GM13976 (cell line): ENCODE results near the gene DNAJB13.

Source experiments
- DNase-seq: peaks from one replicate; pipeline ENCODE4 v3.0.0; 2012; ENCODE audit warnings: low spot score
- in situ Hi-C: fragments of 300-500 bp; cut with MboI; formaldehyde crosslinking; loops from one replicate; pipeline ENCODE4 v1.12.0; 2022; ENCODE audit warnings: low sequenced_read_pairs, mixed read lengths, inconsistent platforms; ENCODE audit not compliant: unreplicated experiment
- TF ChIP-seq, protein P1 (sequence below): IDR thresholded peaks from 2 replicates; pipeline ENCODE4 v1.5.1; 2012; ENCODE audit warnings: borderline replicate concordance, mild to moderate bottlenecking; ENCODE audit not compliant: insufficient read depth; ENCODE audit errors: extremely low read depth, missing control alignments, control extremely low read depth

DNAJB13 gene

DNA sequence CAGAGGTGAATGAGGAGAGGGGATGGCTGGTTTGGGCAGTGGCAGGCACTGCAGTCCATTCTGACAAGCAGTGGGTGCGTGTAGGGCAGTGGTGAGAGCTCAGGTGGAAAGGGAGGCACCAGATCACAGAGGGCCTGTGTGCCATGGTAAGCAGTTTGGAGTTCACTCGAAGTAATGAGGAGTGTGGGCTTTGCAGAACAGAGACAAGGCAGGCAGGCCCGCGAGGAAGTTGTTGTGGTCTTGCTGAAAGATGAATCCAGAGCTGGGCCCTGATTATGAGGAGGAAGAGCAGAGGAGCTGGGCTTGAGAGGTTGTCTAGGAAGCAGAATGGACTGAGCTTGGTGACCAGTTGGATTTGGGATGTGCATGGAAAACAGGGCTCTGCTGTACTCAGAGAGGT lies 1.6 kb upstream of the DNAJB13 start:
- TF ChIP-seq, protein P1, sequence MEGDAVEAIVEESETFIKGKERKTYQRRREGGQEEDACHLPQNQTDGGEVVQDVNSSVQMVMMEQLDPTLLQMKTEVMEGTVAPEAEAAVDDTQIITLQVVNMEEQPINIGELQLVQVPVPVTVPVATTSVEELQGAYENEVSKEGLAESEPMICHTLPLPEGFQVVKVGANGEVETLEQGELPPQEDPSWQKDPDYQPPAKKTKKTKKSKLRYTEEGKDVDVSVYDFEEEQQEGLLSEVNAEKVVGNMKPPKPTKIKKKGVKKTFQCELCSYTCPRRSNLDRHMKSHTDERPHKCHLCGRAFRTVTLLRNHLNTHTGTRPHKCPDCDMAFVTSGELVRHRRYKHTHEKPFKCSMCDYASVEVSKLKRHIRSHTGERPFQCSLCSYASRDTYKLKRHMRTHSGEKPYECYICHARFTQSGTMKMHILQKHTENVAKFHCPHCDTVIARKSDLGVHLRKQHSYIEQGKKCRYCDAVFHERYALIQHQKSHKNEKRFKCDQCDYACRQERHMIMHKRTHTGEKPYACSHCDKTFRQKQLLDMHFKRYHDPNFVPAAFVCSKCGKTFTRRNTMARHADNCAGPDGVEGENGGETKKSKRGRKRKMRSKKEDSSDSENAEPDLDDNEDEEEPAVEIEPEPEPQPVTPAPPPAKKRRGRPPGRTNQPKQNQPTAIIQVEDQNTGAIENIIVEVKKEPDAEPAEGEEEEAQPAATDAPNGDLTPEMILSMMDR, result no peak
- no peak for DNase-seq
- in situ Hi-C loops, result no loop called here

DNA sequence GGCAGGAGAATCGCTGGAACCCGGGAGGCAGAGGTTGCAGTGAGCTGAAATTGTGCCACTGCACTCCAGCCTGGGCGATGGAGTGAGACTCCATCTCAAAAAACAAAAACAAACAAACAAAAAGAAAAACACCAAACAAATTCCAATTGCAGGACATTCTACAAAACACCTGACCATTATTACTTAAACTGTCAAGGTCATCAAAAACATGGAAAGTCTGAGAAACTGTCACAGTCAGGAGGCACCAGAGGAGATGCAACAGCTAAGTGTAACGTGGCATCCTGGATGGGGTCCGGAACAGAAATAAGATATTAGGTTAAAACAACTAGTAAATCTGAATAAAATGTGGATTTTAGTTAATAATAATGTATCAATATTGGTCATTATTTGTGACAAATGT lies 914 bp upstream of the DNAJB13 start:
- TF ChIP-seq, protein P1, result no peak
- in situ Hi-C loops, result loop anchor here (25.0 kb wide), 1 partner anchor 287 kb away; no protein-coding TSS in a partner anchor
- DNase-seq, result no peak

DNA sequence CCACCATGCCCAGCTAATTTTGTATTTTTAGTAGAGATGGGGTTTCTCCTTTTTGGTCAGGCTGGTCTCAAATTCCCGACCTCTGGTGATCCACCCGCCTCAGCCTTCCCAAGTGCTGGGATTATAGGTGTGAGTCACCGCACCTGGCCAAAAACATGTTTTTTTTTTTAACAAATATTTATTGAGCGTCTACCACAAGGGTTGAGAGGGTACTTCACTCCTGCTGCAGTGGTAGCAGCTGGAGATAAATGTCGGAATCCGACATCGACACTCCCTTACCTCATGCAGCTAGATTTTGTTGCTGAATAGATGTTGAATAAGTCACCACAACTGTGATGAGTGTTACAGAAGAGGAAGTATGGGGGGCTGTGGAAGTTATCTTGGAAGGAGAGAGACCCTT lies 971 bp downstream of the DNAJB13 start:
- TF ChIP-seq, protein P1, result no peak
- DNase-seq, result no peak
- in situ Hi-C loops, result loop anchor here (25.0 kb wide), 1 partner anchor 286 kb away; no protein-coding TSS in a partner anchor

GRCh38 chr11:73956876-73957653 lies 6.2 kb downstream of the DNAJB13 start:
- DNase-seq, result no peak
- TF ChIP-seq, protein P1, result no peak
- in situ Hi-C loops, result loop anchor here (25.0 kb wide), 1 partner anchor 280 kb away; no protein-coding TSS in a partner anchor

DNA sequence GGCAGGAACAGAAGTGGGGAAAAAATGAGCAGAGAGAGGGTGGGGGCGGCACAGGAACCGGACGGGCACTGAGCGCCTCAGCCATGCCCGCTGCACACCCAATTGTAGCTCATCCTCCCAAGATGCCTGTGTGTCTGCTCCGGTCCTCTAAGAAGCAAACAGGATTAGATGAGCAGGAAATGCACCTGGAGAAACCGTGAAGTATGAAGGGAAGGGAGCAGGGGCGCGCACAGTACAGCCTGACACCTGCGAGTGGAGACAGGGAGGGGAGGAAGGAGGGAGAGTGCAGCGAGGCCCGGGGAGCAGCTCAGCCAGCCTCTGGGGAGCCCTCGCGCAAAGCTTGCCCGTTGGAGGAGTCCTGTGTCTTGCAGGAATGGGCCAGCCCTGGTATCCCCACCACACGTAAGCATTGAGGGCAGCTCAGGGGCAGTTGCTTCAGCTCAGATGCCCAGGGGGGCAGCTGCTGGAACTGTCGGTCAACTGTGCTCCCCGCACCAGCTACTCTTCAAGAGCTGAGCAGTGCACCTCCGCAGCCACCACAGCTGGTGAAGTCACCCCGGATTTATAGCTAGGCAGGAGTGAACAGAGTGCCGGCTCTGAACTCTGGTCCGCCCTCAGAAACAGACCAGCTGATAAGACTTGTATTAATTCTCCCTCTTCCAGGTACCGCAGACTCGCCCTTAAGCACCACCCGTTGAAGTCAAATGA lies 7.0 kb downstream of the DNAJB13 start:
- in situ Hi-C loops, result loop anchor here (25.0 kb wide), 1 partner anchor 279 kb away; no protein-coding TSS in a partner anchor
- TF ChIP-seq, protein P1, result no peak
- DNase-seq, result no peak

GRCh38 chr11:73958521-73959141 lies 7.8 kb downstream of the DNAJB13 start:
- TF ChIP-seq, protein P1, result no peak
- no peak for DNase-seq
- in situ Hi-C loops, result loop anchor here (25.0 kb wide), 1 partner anchor 279 kb away; no protein-coding TSS in a partner anchor
